ENCODE data around the gene ZBTB7C.

- TF ChIP-seq CTCF (IDR thresholded peaks at IDR 0.05): no peak
- no peak for TF ChIP-seq EP300 (IDR thresholded peaks at IDR 0.05)
- TF ChIP-seq POLR2A (IDR thresholded peaks at IDR 0.05): no peak
Measured at GRCh38 chr18:48321536-48321935, 87.6 kb downstream of the ZBTB7C start.
